Gastroesophageal sphincter (tissue), 4 donors: Measurements from ENCODE around the gene LBHD2. TPM values are rescaled to one million over a fixed set of nuclear protein-coding genes. Genes with fewer than 3 reads are reported as not detected.

Experiments
- ATAC-seq: fragments of 150-250 bp; one replicate; pipeline ENCODE4 v1.9.1; 2016; ENCODE audit warnings: mild to moderate bottlenecking, moderate library complexity
- H3K27ac ChIP-seq, 4 donors: fragments of 200-600 bp; sonication (generic) in 3 of 4; 1 replicate in 3 of 4; 2 replicates in 1 of 4; pipeline ENCODE4 v1.5.1; 2016 to 2019
- H3K27me3 ChIP-seq: fragments of 200-600 bp; sonication (generic); one replicate; pipeline ENCODE4 v1.5.1; 2019
- H3K36me3 ChIP-seq, 2 donors: fragments of 200-600 bp; sonication (generic); one replicate each; pipeline ENCODE4 v1.5.1; 2019; ENCODE audit warnings: control low read depth in 1 of 2
- H3K4me1 ChIP-seq, 3 donors: fragments of 200-600 bp; sonication (generic); 1 replicate in 2 of 3; 2 replicates in 1 of 3; pipeline ENCODE4 v1.5.1; 2016 to 2019; ENCODE audit warnings: control low read depth in 2 of 3
- H3K4me3 ChIP-seq, 2 donors: fragments of 200-600 bp; sonication (generic); one replicate each; pipeline ENCODE4 v1.5.1; 2019; ENCODE audit warnings: mild to moderate bottlenecking in 1 of 2, moderate library complexity in 1 of 2
- H3K9me3 ChIP-seq, 3 donors: fragments of 200-600 bp; sonication (generic); one replicate each; pipeline ENCODE4 v1.5.1; 2017 to 2019; ENCODE audit warnings: control low read depth in 2 of 3
- CTCF ChIP-seq, 4 experiments: fragments of 200-600 bp in 2 of 4; fragments of 450-650 bp in 2 of 4; sonication (generic) in 1 of 4; IDR thresholded peaks; one replicate each; pipeline ENCODE4 v1.5.1; 2017 to 2019; ENCODE audit warnings: antibody characterized with exemption in 4 of 4, mild to moderate bottlenecking in 2 of 4, moderate library complexity in 2 of 4
- EP300 ChIP-seq: sonication (generic); formaldehyde crosslinking; IDR thresholded peaks from one replicate; pipeline ENCODE4 v1.6.1; 2017; ENCODE audit warnings: antibody characterized with exemption, mild to moderate bottlenecking
- POLR2A ChIP-seq, 2 donors: fragments of 450-650 bp; IDR thresholded peaks; one replicate each; pipeline ENCODE4 v1.6.1; 2017; ENCODE audit warnings: antibody characterized with exemption in 2 of 2, mild to moderate bottlenecking in 2 of 2, moderate library complexity in 1 of 2
- POLR2AphosphoS5 ChIP-seq: sonication (generic); formaldehyde crosslinking; IDR thresholded peaks from one replicate; pipeline ENCODE4 v1.6.1; 2017; ENCODE audit warnings: antibody characterized with exemption
- WGBS, 2 donors: methylation state at CpG; one replicate each; pipeline ENCODE4 v1.1.5; 2018; ENCODE audit warnings: low coverage in 1 of 2; 5-methylcytosine and 5-hydroxymethylcytosine counted together
- total RNA-seq, 4 donors: library from RNA; depleted of rRNA; stranded (reverse); fragments of >200 nt; gene quantifications; one replicate each; pipeline ENCODE4 v1.1.0, GENCODE V29; 2016

LBHD2 gene
- total RNA-seq, 4 donors from 2014 or later, result not detected

- Histone ChIP-seq H3K4me1 (peaks cover 0 to 26% (median 13%) of the 10 kb centered on the region in 3 donors), H3K27me3 (peaks cover 20% of the 10 kb centered on the region), H3K36me3 (no peaks in the 10 kb centered on the region), H3K9me3 (no peaks in the 10 kb centered on the region), H3K27ac (peak within 1 kb of the TSS in 3 of 4 donors; percentile 62 to 79 (median 75)), H3K4me3 (peak within 1 kb of the TSS in 1 of 2 donors; percentile 30)
- TF ChIP-seq POLR2AphosphoS5, result no peak
- TF ChIP-seq EP300, result no peak
- TF ChIP-seq CTCF (IDR thresholded peaks at IDR 0.05), result no peak
- no peak for TF ChIP-seq POLR2A (IDR thresholded peaks at IDR 0.05)
- ATAC-seq, result peak; percentile 38
- 86% methylated on average over 3 of the region's 23 CpGs; no CpG with 5 or more reads in 1 of the 2 donors for WGBS, 2 donors
These were observed 10.6 kb downstream of the LBHD2 start, which contains the start of gene EXOC3L4 for GRCh38 chr14:103094406-103095209. TSS of gene EXOC3L4 (plus strand) at chr14:103094725. CDS start at chr14:103100220, 5,495 bp downstream.

- TF ChIP-seq POLR2AphosphoS5 (no peak), POLR2A (IDR thresholded peaks at IDR 0.05) (no peak), EP300 (no peak), CTCF (IDR thresholded peaks at IDR 0.05) (no peak)
- Histone ChIP-seq H3K27me3 (peaks cover 27% of the 10 kb centered on the region), H3K36me3 (no peaks in the 10 kb centered on the region), H3K4me3 (no peak overlapping the region), H3K4me1 (peaks cover 0 to 26% (median 13%) of the 10 kb centered on the region in 3 donors), H3K27ac (peak overlapping the region in 3 of 4 donors; percentile 62 to 79 (median 75)), H3K9me3 (no peaks in the 10 kb centered on the region)
- WGBS, 2 donors, result 84 to 89% methylated on average over 2 to 5 of the region's 11 CpGs
- ATAC-seq, result no peak
These were observed 11.3 kb downstream of the LBHD2 start for GRCh38 chr14:103095210-103095778.

GRCh38 chr14:103096387-103096786, 12.4 kb downstream of the LBHD2 start:
- ATAC-seq, result no peak
- no peaks in the 10 kb centered on the region for H3K9me3 ChIP-seq
- H3K4me3 ChIP-seq, result no peak overlapping the region
- H3K27ac ChIP-seq, result no peak overlapping the region
- peaks cover 0 to 17% (median 8%) of the 10 kb centered on the region in 3 donors for H3K4me1 ChIP-seq
- H3K27me3 ChIP-seq, result peaks cover 38% of the 10 kb centered on the region
- TF ChIP-seq POLR2A (IDR thresholded peaks at IDR 0.05) (no peak), EP300 (no peak), CTCF (IDR thresholded peaks at IDR 0.05) (no peak), POLR2AphosphoS5 (no peak)
- 57 to 73% methylated on average over 2 of the region's 4 CpGs for WGBS, 2 donors
- H3K36me3 ChIP-seq, result no peaks in the 10 kb centered on the region

DNA sequence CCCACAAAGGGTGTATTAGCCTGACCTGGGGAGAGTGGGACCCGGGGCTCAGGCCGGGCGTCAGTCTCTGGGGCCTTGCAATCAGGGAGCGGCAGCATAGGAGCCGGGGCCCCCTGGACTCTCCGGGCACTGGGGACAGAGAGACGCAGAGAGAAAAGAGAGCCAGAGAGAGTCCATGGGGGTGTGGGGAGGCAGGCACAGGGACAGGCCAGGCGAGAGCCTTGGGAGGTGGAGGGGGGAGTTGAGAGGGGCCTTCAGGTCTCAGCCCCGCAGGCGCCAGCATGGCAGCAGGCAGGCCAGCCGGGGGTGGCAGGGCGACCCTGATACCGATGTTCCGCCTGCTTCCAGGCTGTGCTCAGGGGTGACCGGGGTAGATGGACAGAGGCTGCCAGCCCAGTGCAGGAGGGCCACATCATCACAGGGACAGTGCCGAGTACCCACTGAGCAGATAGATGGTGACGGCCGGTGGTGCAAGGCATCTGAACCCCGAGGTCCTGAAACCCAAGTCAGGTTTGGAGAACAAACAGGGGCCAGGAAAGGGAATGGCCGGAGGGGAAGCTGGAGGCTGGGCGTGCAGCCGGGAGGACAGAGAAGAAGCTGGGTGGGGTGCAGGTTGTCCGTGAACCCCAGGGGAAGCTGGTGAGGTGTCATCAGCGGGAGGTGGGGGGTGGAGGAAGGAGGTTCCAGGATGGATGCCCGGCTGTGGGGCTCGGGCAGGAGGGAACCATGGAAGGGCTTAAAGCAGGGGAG, 13.4 kb downstream of the LBHD2 start:
- WGBS, 2 donors, result 79 to 89% methylated on average over 7 to 10 of the region's 26 CpGs
- no peak overlapping the region for H3K27ac ChIP-seq
- H3K9me3 ChIP-seq, result no peaks in the 10 kb centered on the region
- peaks cover 0 to 16% (median 4%) of the 10 kb centered on the region in 3 donors for H3K4me1 ChIP-seq
- no peaks in the 10 kb centered on the region for H3K36me3 ChIP-seq
- H3K4me3 ChIP-seq, result no peak overlapping the region
- peaks cover 49% of the 10 kb centered on the region for H3K27me3 ChIP-seq
- no peak for TF ChIP-seq CTCF (IDR thresholded peaks at IDR 0.05)
- no peak for TF ChIP-seq POLR2A (IDR thresholded peaks at IDR 0.05)
- no peak for TF ChIP-seq POLR2AphosphoS5
- TF ChIP-seq EP300, result no peak
- no peak for ATAC-seq
